22Rv1 (cell line): Measurements from ENCODE around the gene DENND1A.

ENCODE experiments used
- CTCF ChIP-seq: fragments of 450-650 bp; IDR thresholded peaks from 2 replicates; pipeline ENCODE4 v1.5.1; 2017; ENCODE audit warnings: mild to moderate bottlenecking
- ZFX ChIP-seq: fragments of 450-650 bp; IDR thresholded peaks from 2 replicates; pipeline ENCODE4 v1.6.1; 2017; ENCODE audit warnings: antibody characterized with exemption, borderline replicate concordance

GRCh38 chr9:123676869-123677268 lies 253.1 kb downstream of the DENND1A start:
- no peak for TF ChIP-seq CTCF
- TF ChIP-seq ZFX, result no peak
